Measurements from ENCODE around the gene DMD. TPM values are rescaled to one million over a fixed set of nuclear protein-coding genes. Genes with fewer than 3 reads are reported as not detected.

The DMD gene
- total and polyA plus RNA-seq, 2 of the 8 experiments (the other 6 are each of a cell fraction or from before 2014, with no cell fraction given) = 4.8 to 7.4 TPM

GRCh38 chrX:32642283-32642682 lies 569.1 kb downstream of the DMD start (continued):
- TF ChIP-seq CTBP2 (IDR thresholded peaks at IDR 0.05; ENCODE audit: borderline replicate concordance, insufficient read depth, insufficient read length, low read length) (no peak), SRF (IDR thresholded peaks at IDR 0.05; ENCODE audit: low read depth, low read length) (no peak), SP2 (IDR thresholded peaks at IDR 0.05; ENCODE audit: low read length) (no peak), JUN (IDR thresholded peaks at IDR 0.05; ENCODE audit: low read depth, low read length) (no peak), RAD21 (IDR thresholded peaks at IDR 0.05 in 1 of 2, conservative IDR thresholded peaks at IDR 0.05 in 1 of 2; ENCODE audit: low read depth in 2 of 2, low read length in 2 of 2) (no peak), EGR1 (IDR thresholded peaks at IDR 0.05; ENCODE audit: borderline replicate concordance, low read depth, low read length) (no peak), PHF8 (conservative IDR thresholded peaks at IDR 0.05; ENCODE audit: low read depth, low read length) (no peak)

Data from H1 (cell line).